AG04450 (cell line): ENCODE results near the gene ABHD4. TPM values are rescaled to one million over a fixed set of nuclear protein-coding genes. Genes with fewer than 3 reads are reported as not detected.

ENCODE experiments used
- CTCF ChIA-PET: fragments of 300-600, 350-600 bp; formaldehyde crosslinking; extraction: SDS; loops from one replicate; lab custom pipeline; 2022; ENCODE audit warnings: antibody characterized with exemption, inconsistent platforms; lab: Charles Lee
- POLR2A ChIA-PET: fragments of 350-600 bp; formaldehyde crosslinking; extraction: SDS; loops from one replicate; lab custom pipeline; 2021; ENCODE audit warnings: antibody characterized with exemption, inconsistent platforms; lab: Yijun Ruan, JAX
- DNase-seq: peaks from one replicate; pipeline ENCODE4 v3.0.0-alpha.2; 2011; ENCODE audit warnings: low read depth, low spot score
- H3K27ac ChIP-seq: one replicate; pipeline ENCODE4 v1.5.1; 2012; ENCODE audit warnings: low read depth, low read length, control low read depth
- H3K27me3 ChIP-seq: one replicate; pipeline ENCODE4 v1.6.0; 2012; ENCODE audit warnings: low read length; ENCODE audit not compliant: control insufficient read depth, insufficient read depth
- H3K4me3 ChIP-seq: 2 replicates; pipeline ENCODE4 v1.5.1; 2011; ENCODE audit warnings: mild to moderate bottlenecking, low read depth, low read length, control low read depth
- H3K9me3 ChIP-seq: 2 replicates; pipeline ENCODE4 v1.5.1; 2012; ENCODE audit warnings: low read length; ENCODE audit not compliant: control insufficient read depth, insufficient read depth
- polyA plus RNA-seq: library from polyadenylated mRNA; depleted of rRNA; stranded (reverse); fragments of >200 nt; gene quantifications from 2 replicates; pipeline ENCODE4 v1.2.3, GENCODE V29; 2011
- TF ChIP-seq, protein P1 (sequence below): IDR thresholded peaks from 2 replicates; pipeline ENCODE4 v1.5.1; 2011; ENCODE audit warnings: low read depth, low read length, control low read depth, inconsistent platforms

The ABHD4 gene
- polyA plus RNA-seq, 1 experiment, result 42.1 TPM

DNA sequence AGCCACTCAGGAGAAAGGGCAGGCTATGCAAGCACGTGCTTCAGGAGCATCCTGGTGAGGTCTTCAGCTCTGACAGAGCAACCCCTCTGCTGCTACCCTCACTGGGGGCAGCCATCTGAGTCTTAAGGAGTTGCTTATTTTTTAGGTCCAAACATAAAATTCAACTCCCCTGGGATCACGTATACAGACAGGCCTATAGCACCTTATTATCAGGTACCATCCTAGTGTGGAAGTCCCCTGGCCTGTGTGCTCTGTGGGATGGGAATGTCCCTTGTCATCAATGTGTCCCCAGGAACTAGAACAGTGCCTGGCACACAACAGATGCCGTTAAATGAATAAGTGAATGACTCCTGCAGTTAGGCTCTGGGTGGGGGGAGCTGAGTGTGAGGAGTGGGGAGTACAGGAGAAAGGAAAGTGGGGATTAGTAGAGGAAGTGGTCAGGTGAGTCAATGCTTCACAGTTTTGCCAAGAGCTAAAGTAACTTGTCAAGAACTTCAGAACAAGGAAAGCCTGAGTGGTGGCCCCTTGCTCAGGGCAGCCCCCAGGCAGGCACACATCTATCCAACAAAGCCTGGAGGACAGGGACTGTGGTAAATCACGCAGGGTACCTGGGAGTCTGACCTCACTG, 42.6 kb upstream of the ABHD4 start:
- Histone ChIP-seq H3K27ac (no peak overlapping the region), H3K9me3 (no peaks in the 10 kb centered on the region; the same call in 1 of the 2 replicates), H3K27me3 (no peaks in the 10 kb centered on the region), H3K4me3 (no peak overlapping the region)
- TF ChIP-seq, protein P1, sequence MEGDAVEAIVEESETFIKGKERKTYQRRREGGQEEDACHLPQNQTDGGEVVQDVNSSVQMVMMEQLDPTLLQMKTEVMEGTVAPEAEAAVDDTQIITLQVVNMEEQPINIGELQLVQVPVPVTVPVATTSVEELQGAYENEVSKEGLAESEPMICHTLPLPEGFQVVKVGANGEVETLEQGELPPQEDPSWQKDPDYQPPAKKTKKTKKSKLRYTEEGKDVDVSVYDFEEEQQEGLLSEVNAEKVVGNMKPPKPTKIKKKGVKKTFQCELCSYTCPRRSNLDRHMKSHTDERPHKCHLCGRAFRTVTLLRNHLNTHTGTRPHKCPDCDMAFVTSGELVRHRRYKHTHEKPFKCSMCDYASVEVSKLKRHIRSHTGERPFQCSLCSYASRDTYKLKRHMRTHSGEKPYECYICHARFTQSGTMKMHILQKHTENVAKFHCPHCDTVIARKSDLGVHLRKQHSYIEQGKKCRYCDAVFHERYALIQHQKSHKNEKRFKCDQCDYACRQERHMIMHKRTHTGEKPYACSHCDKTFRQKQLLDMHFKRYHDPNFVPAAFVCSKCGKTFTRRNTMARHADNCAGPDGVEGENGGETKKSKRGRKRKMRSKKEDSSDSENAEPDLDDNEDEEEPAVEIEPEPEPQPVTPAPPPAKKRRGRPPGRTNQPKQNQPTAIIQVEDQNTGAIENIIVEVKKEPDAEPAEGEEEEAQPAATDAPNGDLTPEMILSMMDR, result no peak
- POLR2A ChIA-PET, result no interaction called here
- DNase-seq, result no peak
- CTCF ChIA-PET, result interaction anchor here (0.8 to 2.9 kb wide), 26 partner anchors 9 to 522 kb away, joined by 3 to 94 read pairs (median 21); partner anchors contain the start of genes AJUBA, CDH24, DAD1 and LRP10

DNA sequence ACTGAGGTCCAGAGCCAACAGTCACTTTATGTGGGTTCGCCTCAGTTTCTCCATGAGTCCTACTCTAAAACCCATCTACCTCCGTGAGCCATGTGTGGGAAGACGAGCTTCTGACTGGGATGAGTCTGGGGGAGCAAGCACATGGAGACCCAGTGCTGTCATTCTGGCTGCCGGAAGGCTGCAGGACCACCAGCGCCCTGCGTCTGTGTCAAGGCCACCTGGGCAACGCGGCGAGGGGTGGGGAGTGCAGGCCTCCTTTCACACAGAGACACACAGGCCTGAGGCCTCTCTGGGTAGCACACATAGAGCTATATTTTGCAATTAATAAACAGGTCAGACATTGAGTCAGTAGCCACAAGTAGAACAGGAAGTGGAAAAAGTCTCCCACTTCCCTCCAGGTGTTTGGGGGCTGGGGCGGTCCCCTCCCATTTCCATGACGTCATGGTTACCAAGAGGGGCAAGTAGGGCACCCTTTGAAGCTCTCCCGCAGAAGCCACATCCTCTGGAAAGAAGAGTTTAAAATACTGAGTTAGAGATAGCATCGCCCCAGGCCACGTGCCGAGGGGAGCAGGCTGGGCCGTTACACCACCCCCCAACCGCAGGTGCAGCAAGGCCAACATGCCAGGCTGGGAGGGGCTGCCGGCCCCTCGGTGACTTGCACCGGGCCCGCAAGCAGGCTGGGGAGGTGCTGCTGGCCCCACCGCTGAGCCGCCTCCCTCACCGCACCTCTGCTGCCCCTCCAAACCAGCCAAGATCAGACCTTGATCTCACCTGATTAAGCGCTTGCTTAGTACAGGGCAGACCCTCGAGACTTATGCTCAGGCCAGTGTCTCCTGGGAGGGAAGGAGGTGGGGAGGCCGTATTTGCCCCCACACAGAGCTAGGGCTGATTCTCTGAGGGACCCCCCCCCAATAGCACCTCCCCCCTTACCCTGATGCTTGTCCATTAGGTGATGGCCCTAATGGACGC, 41.8 kb upstream of the ABHD4 start:
- TF ChIP-seq, protein P1, result no peak
- DNase-seq, result peak; percentile 46
- no peaks in the 10 kb centered on the region; the same call in 1 of the 2 replicates for H3K9me3 ChIP-seq
- ChIA-PET POLR2A (interaction anchor here (1.0 to 1.1 kb wide), 3 partner anchors 11 to 426 kb away, joined by 3 to 7 read pairs (median 3); partner anchors contain the start of gene AJUBA), CTCF (interaction anchor here (0.5 to 2.9 kb wide), 150 partner anchors 10 to 746 kb away, joined by 3 to 94 read pairs (median 5); partner anchors contain the start of genes ACIN1, AJUBA, CDH24 and DAD1)
- no peaks in the 10 kb centered on the region for H3K27me3 ChIP-seq
- peak overlapping the region; percentile 57 for H3K27ac ChIP-seq
- no peak overlapping the region for H3K4me3 ChIP-seq

DNA sequence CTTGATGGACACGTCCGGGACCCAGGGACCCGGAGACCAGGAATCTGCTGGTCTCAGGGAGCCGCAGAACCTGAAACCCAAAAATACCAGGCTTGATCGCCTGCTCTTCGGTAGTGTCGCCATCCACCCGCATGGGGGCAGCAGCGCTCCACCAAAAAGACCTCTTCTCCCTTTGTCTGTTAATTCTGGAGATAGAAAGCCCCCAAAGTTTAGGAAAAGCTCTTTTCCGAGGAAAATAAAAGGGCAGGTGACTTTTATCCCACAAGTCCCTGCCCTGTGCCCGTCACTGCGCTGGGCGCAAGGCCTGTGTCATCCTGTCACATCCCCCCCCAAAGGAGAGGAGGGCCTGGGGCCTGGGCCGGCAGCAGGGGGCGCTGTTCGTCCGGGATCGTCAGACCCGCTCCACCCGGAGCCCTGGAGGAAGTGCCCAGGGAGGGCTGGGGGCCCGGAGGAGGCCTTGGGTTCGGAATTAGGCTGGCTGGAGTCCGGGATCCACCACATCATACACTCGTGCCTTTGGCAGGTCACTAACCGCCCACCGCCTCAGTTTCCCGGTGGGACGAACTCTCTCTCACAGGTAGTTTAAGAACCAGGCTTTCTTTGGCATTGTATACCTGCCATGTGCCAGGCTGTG, 41.0 kb upstream of the ABHD4 start:
- Histone ChIP-seq H3K9me3 (no peaks in the 10 kb centered on the region; the same call in 1 of the 2 replicates), H3K27me3 (no peaks in the 10 kb centered on the region), H3K4me3 (peak overlapping the region; percentile 43), H3K27ac (peak overlapping the region; percentile 57)
- TF ChIP-seq, protein P1, result peak; percentile 92
- CTCF ChIA-PET, result interaction anchor here (0.5 to 2.9 kb wide), 149 partner anchors 10 to 746 kb away, joined by 3 to 94 read pairs (median 4); partner anchors contain the start of genes ACIN1, AJUBA, CDH24 and DAD1
- DNase-seq, result peak; percentile 33
- POLR2A ChIA-PET, result interaction anchor here (1.0 to 1.1 kb wide), 3 partner anchors 11 to 425 kb away, joined by 3 to 7 read pairs (median 3); partner anchors contain the start of gene AJUBA

DNA sequence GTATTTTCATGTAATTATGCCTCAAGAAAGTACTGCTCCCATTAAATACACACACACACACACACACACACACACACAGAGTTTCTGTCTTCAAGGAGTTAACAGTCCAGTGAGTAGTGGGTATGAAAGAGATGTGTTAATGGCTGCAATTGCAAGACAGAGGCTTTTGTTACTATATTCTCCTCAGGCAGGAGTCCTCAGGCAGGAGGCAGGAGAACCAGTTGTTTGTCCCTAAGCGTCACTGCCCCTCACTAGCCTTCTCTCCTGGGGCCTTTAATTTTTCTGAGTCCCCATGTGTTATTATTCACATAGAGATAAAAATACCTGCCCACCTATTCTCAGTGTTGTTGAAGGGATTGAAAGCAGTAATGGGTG, 40.3 kb upstream of the ABHD4 start:
- Histone ChIP-seq H3K27ac (no peak overlapping the region), H3K27me3 (no peaks in the 10 kb centered on the region), H3K9me3 (no peaks in the 10 kb centered on the region; the same call in 1 of the 2 replicates), H3K4me3 (no peak overlapping the region)
- ChIA-PET CTCF (interaction anchor here (0.6 to 1.1 kb wide), 5 partner anchors 10 to 342 kb away, joined by 3 to 6 read pairs (median 4); no protein-coding TSS in a partner anchor), POLR2A (no interaction called here)
- TF ChIP-seq, protein P1, result no peak
- no peak for DNase-seq
